HepG2 (cell line): ENCODE measurements around the gene NCOA6. TPM values are rescaled to one million over a fixed set of nuclear protein-coding genes. Genes with fewer than 3 reads are reported as not detected.

ENCODE experiments used
- AGO2 ChIP-seq: fragments of 200-400 bp; formaldehyde crosslinking; optimal IDR thresholded peaks from 2 replicates; pipeline ENCODE3; 2017; ENCODE audit warnings: mild to moderate bottlenecking, low read depth, low read length, moderate library complexity
- CCAR2 ChIP-seq: fragments of 200-400 bp; formaldehyde crosslinking; optimal IDR thresholded peaks from 2 replicates; pipeline ENCODE3; 2018; ENCODE audit warnings: low read depth, mild to moderate bottlenecking, low read length, moderate library complexity
- CERS6 ChIP-seq: sonication (generic); formaldehyde crosslinking; IDR thresholded peaks from 2 replicates; pipeline ENCODE4 v1.5.0; 2020; ENCODE audit warnings: missing genetic modification reagents
- ETV6 ChIP-seq: sonication (generic); formaldehyde crosslinking; conservative IDR thresholded peaks from 2 replicates; pipeline ENCODE4 v1.4.0; 2020; ENCODE audit warnings: missing genetic modification reagents
- HOXA9 ChIP-seq: sonication (generic); formaldehyde crosslinking; IDR thresholded peaks from 2 replicates; pipeline ENCODE4 v1.8.1; 2022; ENCODE audit warnings: missing genetic modification reagents, mild to moderate bottlenecking, moderate library complexity, borderline replicate concordance
- ISL2 ChIP-seq: sonication (generic); formaldehyde crosslinking; IDR thresholded peaks from 2 replicates; pipeline ENCODE4 v1.5.0; 2020; ENCODE audit warnings: missing genetic modification reagents
- MED1 ChIP-seq: sonication (generic); formaldehyde crosslinking; IDR thresholded peaks from 2 replicates; pipeline ENCODE4 v1.4.0; 2020; ENCODE audit warnings: missing genetic modification reagents
- MIER3 ChIP-seq: IDR thresholded peaks from 2 replicates; pipeline ENCODE4 v1.6.1; 2016; ENCODE audit warnings: missing compliant biosample characterization, borderline replicate concordance
- MTA3 ChIP-seq: sonication (generic); formaldehyde crosslinking; IDR thresholded peaks from 2 replicates; pipeline ENCODE4 v1.4.0; 2020; ENCODE audit warnings: missing genetic modification reagents
- SIX1 ChIP-seq: sonication (generic); formaldehyde crosslinking; IDR thresholded peaks from 2 replicates; pipeline ENCODE4 v1.4.0; 2020; ENCODE audit warnings: missing genetic modification reagents, borderline replicate concordance
- SMAD1 ChIP-seq: sonication (generic); formaldehyde crosslinking; IDR thresholded peaks from 2 replicates; pipeline ENCODE4 v1.4.0; 2020; ENCODE audit warnings: missing genetic modification reagents, low read depth, mild to moderate bottlenecking, borderline replicate concordance
- STAG1 ChIP-seq: sonication (generic); formaldehyde crosslinking; IDR thresholded peaks from 2 replicates; pipeline ENCODE4 v1.4.0; 2020; ENCODE audit warnings: missing genetic modification reagents
- ZBTB37 ChIP-seq: sonication (generic); formaldehyde crosslinking; IDR thresholded peaks from 2 replicates; pipeline ENCODE4 v1.4.0; 2020; ENCODE audit warnings: mild to moderate bottlenecking, missing genetic modification reagents
- ZNF12 ChIP-seq: sonication (generic); formaldehyde crosslinking; IDR thresholded peaks from 2 replicates; pipeline ENCODE4 v1.5.0; 2020; ENCODE audit warnings: missing genetic modification reagents
- ZNF3 ChIP-seq: IDR thresholded peaks from 2 replicates; pipeline ENCODE4 v1.7.0; 2017; ENCODE audit warnings: inconsistent platforms
- ZNF501 ChIP-seq: sonication (generic); formaldehyde crosslinking; IDR thresholded peaks from 2 replicates; pipeline ENCODE4 v1.5.1; 2020; ENCODE audit warnings: mild to moderate bottlenecking, moderate library complexity, missing genetic modification reagents
- ZNF562 ChIP-seq: sonication (generic); formaldehyde crosslinking; IDR thresholded peaks from 2 replicates; pipeline ENCODE4 v1.8.0; 2022; ENCODE audit warnings: missing genetic modification reagents, borderline replicate concordance
- ZNF580 ChIP-seq: IDR thresholded peaks from 2 replicates; pipeline ENCODE4 v1.6.1; 2016; ENCODE audit warnings: low read depth, borderline replicate concordance
- ZNF619 ChIP-seq: sonication (generic); formaldehyde crosslinking; IDR thresholded peaks from 2 replicates; pipeline ENCODE4 v1.4.0; 2020; ENCODE audit warnings: mild to moderate bottlenecking, missing genetic modification reagents
- ZNF878 ChIP-seq: sonication (generic); formaldehyde crosslinking; IDR thresholded peaks from 2 replicates; pipeline ENCODE4 v1.8.1; 2023; ENCODE audit warnings: mild to moderate bottlenecking, missing genetic modification reagents, moderate library complexity
- ZSCAN31 ChIP-seq: sonication (generic); formaldehyde crosslinking; IDR thresholded peaks from 2 replicates; pipeline ENCODE4 v1.5.0; 2020; ENCODE audit warnings: low read depth, mild to moderate bottlenecking, missing genetic modification reagents
- polyA plus RNA-seq, 8 experiments: library from polyadenylated mRNA; depleted of rRNA in 3 of 8; stranded (reverse) in 7 of 8; unstranded in 1 of 8; fragments of >200 nt; fragmentation: Illumina TruSeq in 4 of 8; extraction: Trizol in 4 of 8; gene quantifications; 2 replicates each; pipeline versions ENCODE4 v1.2.1 to v1.2.3, GENCODE V29; 2011 to 2016; ENCODE audit warnings: low read depth in 4 of 8, missing spikeins in 1 of 8, mixed read lengths in 1 of 8; ENCODE audit not compliant: insufficient read depth in 1 of 8
- total RNA-seq, 5 experiments: library from RNA; depleted of rRNA; stranded (reverse); fragments of >200 nt; fragmentation: Illumina TruSeq; extraction: Trizol; gene quantifications; 2 replicates each; pipeline ENCODE4 v1.2.3, GENCODE V29; 2016; ENCODE audit warnings: low read depth in 1 of 5
- TF ChIP-seq, protein P1 (sequence below): sonication (generic); formaldehyde crosslinking; IDR thresholded peaks from 2 replicates; pipeline ENCODE4 v1.5.1; 2020; ENCODE audit warnings: mild to moderate bottlenecking, missing genetic modification reagents, borderline replicate concordance
- TF ChIP-seq, protein P2 (sequence below): sonication (generic); formaldehyde crosslinking; conservative IDR thresholded peaks from 2 replicates; pipeline ENCODE4 v1.8.1; 2023; ENCODE audit warnings: missing genetic modification reagents

NCOA6 gene
- total and polyA plus RNA-seq, 2 of the 13 experiments (the other 11 are each of a cell fraction or from before 2014, with no cell fraction given), result 11.2 to 29.3 TPM

DNA sequence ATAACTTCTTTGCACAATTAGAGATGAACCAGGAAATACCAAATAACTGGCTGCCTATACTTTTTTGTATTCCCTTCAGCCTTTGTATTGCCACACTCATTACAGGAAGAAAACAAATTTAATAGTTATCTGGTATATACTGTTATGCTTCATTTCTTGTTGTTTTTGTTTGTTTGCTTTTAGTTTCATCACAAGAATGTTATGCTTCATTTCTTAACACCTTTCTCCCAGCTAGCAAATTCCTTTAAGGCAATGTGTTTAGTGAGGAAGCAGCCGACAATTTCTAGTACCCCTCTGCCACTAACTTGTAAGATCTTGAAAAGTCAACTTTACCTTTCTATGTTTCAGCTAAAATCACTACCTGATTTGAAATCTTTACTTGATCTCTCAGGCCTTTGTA lies 1.4 kb downstream of the NCOA6 start (continued):
- TF ChIP-seq, protein P1, sequence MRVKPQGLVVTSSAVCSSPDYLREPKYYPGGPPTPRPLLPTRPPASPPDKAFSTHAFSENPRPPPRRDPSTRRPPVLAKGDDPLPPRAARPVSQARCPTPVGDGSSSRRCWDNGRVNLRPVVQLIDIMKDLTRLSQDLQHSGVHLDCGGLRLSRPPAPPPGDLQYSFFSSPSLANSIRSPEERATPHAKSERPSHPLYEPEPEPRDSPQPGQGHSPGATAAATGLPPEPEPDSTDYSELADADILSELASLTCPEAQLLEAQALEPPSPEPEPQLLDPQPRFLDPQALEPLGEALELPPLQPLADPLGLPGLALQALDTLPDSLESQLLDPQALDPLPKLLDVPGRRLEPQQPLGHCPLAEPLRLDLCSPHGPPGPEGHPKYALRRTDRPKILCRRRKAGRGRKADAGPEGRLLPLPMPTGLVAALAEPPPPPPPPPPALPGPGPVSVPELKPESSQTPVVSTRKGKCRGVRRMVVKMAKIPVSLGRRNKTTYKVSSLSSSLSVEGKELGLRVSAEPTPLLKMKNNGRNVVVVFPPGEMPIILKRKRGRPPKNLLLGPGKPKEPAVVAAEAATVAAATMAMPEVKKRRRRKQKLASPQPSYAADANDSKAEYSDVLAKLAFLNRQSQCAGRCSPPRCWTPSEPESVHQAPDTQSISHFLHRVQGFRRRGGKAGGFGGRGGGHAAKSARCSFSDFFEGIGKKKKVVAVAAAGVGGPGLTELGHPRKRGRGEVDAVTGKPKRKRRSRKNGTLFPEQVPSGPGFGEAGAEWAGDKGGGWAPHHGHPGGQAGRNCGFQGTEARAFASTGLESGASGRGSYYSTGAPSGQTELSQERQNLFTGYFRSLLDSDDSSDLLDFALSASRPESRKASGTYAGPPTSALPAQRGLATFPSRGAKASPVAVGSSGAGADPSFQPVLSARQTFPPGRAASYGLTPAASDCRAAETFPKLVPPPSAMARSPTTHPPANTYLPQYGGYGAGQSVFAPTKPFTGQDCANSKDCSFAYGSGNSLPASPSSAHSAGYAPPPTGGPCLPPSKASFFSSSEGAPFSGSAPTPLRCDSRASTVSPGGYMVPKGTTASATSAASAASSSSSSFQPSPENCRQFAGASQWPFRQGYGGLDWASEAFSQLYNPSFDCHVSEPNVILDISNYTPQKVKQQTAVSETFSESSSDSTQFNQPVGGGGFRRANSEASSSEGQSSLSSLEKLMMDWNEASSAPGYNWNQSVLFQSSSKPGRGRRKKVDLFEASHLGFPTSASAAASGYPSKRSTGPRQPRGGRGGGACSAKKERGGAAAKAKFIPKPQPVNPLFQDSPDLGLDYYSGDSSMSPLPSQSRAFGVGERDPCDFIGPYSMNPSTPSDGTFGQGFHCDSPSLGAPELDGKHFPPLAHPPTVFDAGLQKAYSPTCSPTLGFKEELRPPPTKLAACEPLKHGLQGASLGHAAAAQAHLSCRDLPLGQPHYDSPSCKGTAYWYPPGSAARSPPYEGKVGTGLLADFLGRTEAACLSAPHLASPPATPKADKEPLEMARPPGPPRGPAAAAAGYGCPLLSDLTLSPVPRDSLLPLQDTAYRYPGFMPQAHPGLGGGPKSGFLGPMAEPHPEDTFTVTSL (CRISPR knock-in tag), result no peak
- TF ChIP-seq ETV6 (CRISPR knock-in tag), result no peak
- no peak for TF ChIP-seq SMAD1 (CRISPR knock-in tag)
- TF ChIP-seq STAG1 (CRISPR knock-in tag), result no peak
- TF ChIP-seq MED1 (CRISPR knock-in tag), result no peak
- no peak for TF ChIP-seq ZNF501 (CRISPR knock-in tag)
- TF ChIP-seq AGO2, result no peak
- TF ChIP-seq SIX1, result no peak
- no peak for TF ChIP-seq ZNF3 (CRISPR knock-in tag)
- TF ChIP-seq ZSCAN31, result no peak
- no peak for TF ChIP-seq ZNF12 (CRISPR knock-in tag)
- no peak for TF ChIP-seq CERS6 (CRISPR knock-in tag)
- TF ChIP-seq ZNF878 (CRISPR knock-in tag), result no peak
- TF ChIP-seq MIER3 (CRISPR knock-in tag), result no peak
- no peak for TF ChIP-seq ZNF562 (CRISPR knock-in tag)
- no peak for TF ChIP-seq ZNF580 (CRISPR knock-in tag)
- 0 out of 2 replicates have a peak, but pooled peaks have one; percentile 18 for TF ChIP-seq ISL2 (CRISPR knock-in tag)
- TF ChIP-seq MTA3 (CRISPR knock-in tag), result no peak
- TF ChIP-seq ZBTB37 (CRISPR knock-in tag), result no peak
- TF ChIP-seq CCAR2, result no peak
- no peak for TF ChIP-seq HOXA9 (CRISPR knock-in tag)
- TF ChIP-seq, protein P2, sequence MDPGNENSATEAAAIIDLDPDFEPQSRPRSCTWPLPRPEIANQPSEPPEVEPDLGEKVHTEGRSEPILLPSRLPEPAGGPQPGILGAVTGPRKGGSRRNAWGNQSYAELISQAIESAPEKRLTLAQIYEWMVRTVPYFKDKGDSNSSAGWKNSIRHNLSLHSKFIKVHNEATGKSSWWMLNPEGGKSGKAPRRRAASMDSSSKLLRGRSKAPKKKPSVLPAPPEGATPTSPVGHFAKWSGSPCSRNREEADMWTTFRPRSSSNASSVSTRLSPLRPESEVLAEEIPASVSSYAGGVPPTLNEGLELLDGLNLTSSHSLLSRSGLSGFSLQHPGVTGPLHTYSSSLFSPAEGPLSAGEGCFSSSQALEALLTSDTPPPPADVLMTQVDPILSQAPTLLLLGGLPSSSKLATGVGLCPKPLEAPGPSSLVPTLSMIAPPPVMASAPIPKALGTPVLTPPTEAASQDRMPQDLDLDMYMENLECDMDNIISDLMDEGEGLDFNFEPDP (CRISPR knock-in tag), result 0 out of 2 replicates have a peak, but pooled peaks have one; percentile 3
- TF ChIP-seq ZNF619 (CRISPR knock-in tag), result no peak
